ENCODE measurements around the gene GALNT18.

Gene GALNT18

DNA sequence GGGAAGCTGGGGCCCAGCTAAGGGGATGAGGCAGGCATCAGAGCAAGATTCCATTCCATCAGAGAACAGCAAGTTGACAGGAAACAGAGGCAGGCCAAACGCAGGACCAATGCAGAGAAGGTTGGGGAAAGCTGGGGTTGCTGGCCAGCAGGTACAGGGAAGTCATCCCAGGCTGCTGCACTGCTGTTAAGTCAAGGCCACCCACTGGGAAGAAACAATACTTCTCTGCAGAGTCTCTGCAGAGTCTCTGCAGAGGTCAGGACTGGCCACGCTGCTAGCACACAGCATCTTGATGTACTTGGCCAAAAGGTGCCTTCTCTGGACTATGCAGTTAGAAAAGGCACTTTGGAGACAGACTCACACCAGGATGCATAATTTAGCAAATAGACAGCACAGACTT lies 200.3 kb downstream of the GALNT18 start:
- TF ChIP-seq, protein P1, sequence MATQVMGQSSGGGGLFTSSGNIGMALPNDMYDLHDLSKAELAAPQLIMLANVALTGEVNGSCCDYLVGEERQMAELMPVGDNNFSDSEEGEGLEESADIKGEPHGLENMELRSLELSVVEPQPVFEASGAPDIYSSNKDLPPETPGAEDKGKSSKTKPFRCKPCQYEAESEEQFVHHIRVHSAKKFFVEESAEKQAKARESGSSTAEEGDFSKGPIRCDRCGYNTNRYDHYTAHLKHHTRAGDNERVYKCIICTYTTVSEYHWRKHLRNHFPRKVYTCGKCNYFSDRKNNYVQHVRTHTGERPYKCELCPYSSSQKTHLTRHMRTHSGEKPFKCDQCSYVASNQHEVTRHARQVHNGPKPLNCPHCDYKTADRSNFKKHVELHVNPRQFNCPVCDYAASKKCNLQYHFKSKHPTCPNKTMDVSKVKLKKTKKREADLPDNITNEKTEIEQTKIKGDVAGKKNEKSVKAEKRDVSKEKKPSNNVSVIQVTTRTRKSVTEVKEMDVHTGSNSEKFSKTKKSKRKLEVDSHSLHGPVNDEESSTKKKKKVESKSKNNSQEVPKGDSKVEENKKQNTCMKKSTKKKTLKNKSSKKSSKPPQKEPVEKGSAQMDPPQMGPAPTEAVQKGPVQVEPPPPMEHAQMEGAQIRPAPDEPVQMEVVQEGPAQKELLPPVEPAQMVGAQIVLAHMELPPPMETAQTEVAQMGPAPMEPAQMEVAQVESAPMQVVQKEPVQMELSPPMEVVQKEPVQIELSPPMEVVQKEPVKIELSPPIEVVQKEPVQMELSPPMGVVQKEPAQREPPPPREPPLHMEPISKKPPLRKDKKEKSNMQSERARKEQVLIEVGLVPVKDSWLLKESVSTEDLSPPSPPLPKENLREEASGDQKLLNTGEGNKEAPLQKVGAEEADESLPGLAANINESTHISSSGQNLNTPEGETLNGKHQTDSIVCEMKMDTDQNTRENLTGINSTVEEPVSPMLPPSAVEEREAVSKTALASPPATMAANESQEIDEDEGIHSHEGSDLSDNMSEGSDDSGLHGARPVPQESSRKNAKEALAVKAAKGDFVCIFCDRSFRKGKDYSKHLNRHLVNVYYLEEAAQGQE (IDR thresholded peaks at IDR 0.05; ENCODE audit: low read depth): no peak
- no peak for TF ChIP-seq TCF12 (IDR thresholded peaks at IDR 0.05; ENCODE audit: low read depth)
- TF ChIP-seq, protein P2, sequence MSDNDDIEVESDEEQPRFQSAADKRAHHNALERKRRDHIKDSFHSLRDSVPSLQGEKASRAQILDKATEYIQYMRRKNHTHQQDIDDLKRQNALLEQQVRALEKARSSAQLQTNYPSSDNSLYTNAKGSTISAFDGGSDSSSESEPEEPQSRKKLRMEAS (IDR thresholded peaks at IDR 0.05): no peak
- TF ChIP-seq TEAD4 (IDR thresholded peaks at IDR 0.05): no peak
- TF ChIP-seq TAF1 (IDR thresholded peaks at IDR 0.05; ENCODE audit: low read depth): no peak
- no peak for TF ChIP-seq EGR1 (IDR thresholded peaks at IDR 0.05)
- no peak for TF ChIP-seq ZBTB7A (IDR thresholded peaks at IDR 0.05; ENCODE audit: low read depth)
- TF ChIP-seq, protein P3, sequence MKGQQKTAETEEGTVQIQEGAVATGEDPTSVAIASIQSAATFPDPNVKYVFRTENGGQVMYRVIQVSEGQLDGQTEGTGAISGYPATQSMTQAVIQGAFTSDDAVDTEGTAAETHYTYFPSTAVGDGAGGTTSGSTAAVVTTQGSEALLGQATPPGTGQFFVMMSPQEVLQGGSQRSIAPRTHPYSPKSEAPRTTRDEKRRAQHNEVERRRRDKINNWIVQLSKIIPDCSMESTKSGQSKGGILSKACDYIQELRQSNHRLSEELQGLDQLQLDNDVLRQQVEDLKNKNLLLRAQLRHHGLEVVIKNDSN (IDR thresholded peaks at IDR 0.05): no peak
- TF ChIP-seq RAD21 (IDR thresholded peaks at IDR 0.05; ENCODE audit: low read depth): no peak
- no peak for TF ChIP-seq NFIC (IDR thresholded peaks at IDR 0.05)

DNA sequence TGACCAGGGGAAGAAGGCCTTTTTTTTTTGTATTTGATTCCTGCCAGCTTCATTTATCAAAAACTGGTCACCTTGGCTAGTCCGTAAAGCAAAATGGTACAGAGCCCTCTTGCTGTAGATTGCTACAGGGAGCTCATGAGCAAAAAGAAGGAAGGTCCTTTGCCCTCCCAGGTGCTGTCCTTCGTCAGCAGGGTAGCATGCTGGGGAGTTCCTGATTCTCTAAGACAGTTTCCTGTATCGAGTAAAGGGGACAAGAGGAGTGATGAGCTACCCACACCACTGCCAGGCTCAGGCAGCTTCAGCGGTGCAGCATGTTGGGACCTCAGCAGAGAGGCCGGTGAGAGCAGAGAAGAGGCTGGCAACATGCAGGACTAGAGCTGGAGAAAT lies 200.9 kb downstream of the GALNT18 start:
- TF ChIP-seq, protein P2 (IDR thresholded peaks at IDR 0.05): no peak
- no peak for TF ChIP-seq NFIC (IDR thresholded peaks at IDR 0.05)
- TF ChIP-seq, protein P3 (IDR thresholded peaks at IDR 0.05): no peak
- no peak for TF ChIP-seq FOXM1 (IDR thresholded peaks at IDR 0.05; ENCODE audit: borderline replicate concordance, low read depth)
- TF ChIP-seq TAF1 (IDR thresholded peaks at IDR 0.05; ENCODE audit: low read depth): no peak
- no peak for TF ChIP-seq EP300 (IDR thresholded peaks at IDR 0.05; ENCODE audit: borderline replicate concordance)
- TF ChIP-seq, protein P1 (IDR thresholded peaks at IDR 0.05; ENCODE audit: low read depth): no peak
- TF ChIP-seq ZBTB7A (IDR thresholded peaks at IDR 0.05; ENCODE audit: low read depth): no peak
- TF ChIP-seq TCF12 (IDR thresholded peaks at IDR 0.05; ENCODE audit: low read depth): no peak
- TF ChIP-seq TEAD4 (IDR thresholded peaks at IDR 0.05): no peak
- TF ChIP-seq CEBPB (IDR thresholded peaks at IDR 0.05): no peak
- TF ChIP-seq RAD21 (IDR thresholded peaks at IDR 0.05; ENCODE audit: low read depth): no peak
- TF ChIP-seq YY1 (IDR thresholded peaks at IDR 0.05; ENCODE audit: low read depth): no peak
- TF ChIP-seq EGR1 (IDR thresholded peaks at IDR 0.05): no peak
- no peak for TF ChIP-seq CREB1 (IDR thresholded peaks at IDR 0.05; ENCODE audit: low read depth)

DNA sequence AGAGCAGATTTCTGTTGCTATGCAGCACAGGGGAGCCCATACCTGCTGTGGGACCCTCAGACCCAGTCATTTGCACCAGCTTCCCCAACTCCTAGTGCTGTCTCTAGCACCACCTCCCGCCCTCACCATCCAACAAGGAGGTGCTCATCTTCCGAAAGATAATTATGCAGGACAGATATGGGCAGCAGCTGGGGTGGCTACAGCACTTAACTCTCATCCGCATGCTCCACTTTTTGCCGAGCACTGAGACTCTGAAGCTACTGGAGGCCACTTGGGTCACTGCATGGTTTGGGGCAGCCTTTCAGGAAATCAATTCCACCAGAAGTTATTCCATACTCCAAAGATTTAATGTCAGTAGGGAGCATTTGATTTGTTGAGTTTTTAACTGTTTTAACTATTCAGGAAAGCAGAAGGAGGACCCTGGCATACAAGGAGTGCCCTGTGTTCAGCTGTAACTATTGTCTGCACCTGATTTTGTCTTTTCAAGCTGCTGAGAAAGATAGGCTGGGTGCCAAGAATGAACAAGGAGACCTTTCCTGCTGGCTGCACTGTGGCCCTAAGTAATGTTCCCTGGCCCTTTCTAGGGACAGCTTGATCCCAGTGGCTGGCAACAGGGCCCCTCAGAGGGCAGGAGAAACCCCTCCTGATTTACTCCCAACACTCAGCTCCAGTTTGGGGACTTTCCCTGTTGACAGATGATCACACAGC lies 201.5 kb downstream of the GALNT18 start:
- no peak for TF ChIP-seq NFIC (IDR thresholded peaks at IDR 0.05)

DNA sequence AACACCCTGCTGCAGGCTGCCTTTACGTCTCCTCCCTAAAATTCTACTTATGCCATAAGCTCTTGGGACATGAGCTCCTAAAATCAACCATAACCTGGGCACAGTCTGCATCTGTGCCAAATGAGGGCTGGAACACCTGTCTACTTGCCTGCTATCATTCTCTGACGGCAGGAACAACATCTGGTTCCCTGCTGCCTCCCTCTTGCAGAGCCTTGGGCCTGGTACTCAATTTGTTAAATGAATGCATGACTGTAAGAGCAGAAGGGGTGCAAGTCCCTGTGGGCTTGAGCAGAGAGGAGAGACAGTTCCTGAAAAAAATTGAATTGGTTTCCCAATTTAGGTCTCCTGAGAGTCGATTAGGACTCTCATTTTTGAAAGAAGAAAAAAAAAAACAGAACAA lies 202.1 kb downstream of the GALNT18 start:
- no peak for TF ChIP-seq NFIC (IDR thresholded peaks at IDR 0.05)
- TF ChIP-seq RAD21 (IDR thresholded peaks at IDR 0.05; ENCODE audit: low read depth): no peak
- no peak for TF ChIP-seq TCF12 (IDR thresholded peaks at IDR 0.05; ENCODE audit: low read depth)
- TF ChIP-seq CEBPB (IDR thresholded peaks at IDR 0.05): no peak
- TF ChIP-seq, protein P3 (IDR thresholded peaks at IDR 0.05): no peak
- TF ChIP-seq TAF1 (IDR thresholded peaks at IDR 0.05; ENCODE audit: low read depth): no peak
- TF ChIP-seq CREB1 (IDR thresholded peaks at IDR 0.05; ENCODE audit: low read depth): no peak
- no peak for TF ChIP-seq FOXM1 (IDR thresholded peaks at IDR 0.05; ENCODE audit: borderline replicate concordance, low read depth)

DNA sequence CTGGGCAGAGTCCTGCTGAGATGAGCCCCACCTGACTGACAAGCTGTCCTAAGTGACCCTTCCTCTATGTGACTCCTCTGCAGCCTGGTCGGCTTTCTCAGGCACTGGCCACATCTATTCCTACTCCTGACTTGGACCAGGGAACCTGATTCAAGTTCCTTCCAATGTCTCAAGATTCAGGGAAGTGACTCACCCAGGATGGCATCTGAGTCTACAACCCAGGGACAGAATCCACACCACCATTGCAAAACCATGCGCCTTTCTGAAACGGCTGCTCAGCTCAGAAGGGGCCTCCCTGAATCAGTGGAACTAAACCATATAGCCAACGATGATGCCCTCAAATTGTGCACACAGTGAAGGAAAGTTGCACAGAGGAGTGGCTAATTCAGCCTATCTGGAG lies 204.9 kb downstream of the GALNT18 start:
- TF ChIP-seq ZBTB7A (IDR thresholded peaks at IDR 0.05; ENCODE audit: low read depth) (no peak), YY1 (IDR thresholded peaks at IDR 0.05; ENCODE audit: low read depth) (no peak), RAD21 (IDR thresholded peaks at IDR 0.05; ENCODE audit: low read depth) (no peak), CREB1 (IDR thresholded peaks at IDR 0.05; ENCODE audit: low read depth) (no peak), CEBPB (IDR thresholded peaks at IDR 0.05) (no peak), EGR1 (IDR thresholded peaks at IDR 0.05) (no peak), TEAD4 (IDR thresholded peaks at IDR 0.05) (no peak), FOXM1 (IDR thresholded peaks at IDR 0.05; ENCODE audit: borderline replicate concordance, low read depth) (no peak)
- TF ChIP-seq, protein P3 (IDR thresholded peaks at IDR 0.05): no peak
- TF ChIP-seq, protein P1 (IDR thresholded peaks at IDR 0.05; ENCODE audit: low read depth): no peak
- TF ChIP-seq, protein P2 (IDR thresholded peaks at IDR 0.05): no peak

Measured in Ishikawa (cell line).